HG03175 (cell line): ENCODE data around the gene NFX1.
A peak's percentile ranks its signal among the peaks of the same experiment; 100 is the strongest.
"Not testable (repeated sequence)": the region's sequence is repeated elsewhere in the genome, so short reads cannot be mapped to it uniquely, and the experiment has no call there.

Experiments
- ATAC-seq: cut with Tn5 transposase; IDR thresholded peaks from one replicate; pipeline ENCODE4 v1.9.1; 2021; ENCODE audit warnings: mild to moderate bottlenecking, moderate library complexity; ENCODE audit not compliant: unreplicated experiment

Gene NFX1

GRCh38 chr9:33351547-33351946 lies 61.2 kb downstream of the NFX1 start:
- ATAC-seq, result no peak

- no peak for ATAC-seq
Measured at GRCh38 chr9:33354651-33355211, 64.4 kb downstream of the NFX1 start.

- no peak for ATAC-seq
Measured at GRCh38 chr9:33355933-33356332, 65.6 kb downstream of the NFX1 start.

- not testable (repeated sequence) for ATAC-seq
Measured at GRCh38 chr9:33358641-33359040, 68.3 kb downstream of the NFX1 start.

GRCh38 chr9:33364127-33364526 lies 73.8 kb downstream of the NFX1 start:
- no peak for ATAC-seq

- ATAC-seq, result not testable (repeated sequence)
Measured at GRCh38 chr9:33364814-33365213, 74.5 kb downstream of the NFX1 start.

- no peak for ATAC-seq
Measured at GRCh38 chr9:33366979-33367480, 76.7 kb downstream of the NFX1 start.

- ATAC-seq, result no peak
Measured at GRCh38 chr9:33372900-33373299, 82.6 kb downstream of the NFX1 start.

GRCh38 chr9:33374190-33374589 lies 83.9 kb downstream of the NFX1 start:
- no peak for ATAC-seq

GRCh38 chr9:33374634-33375237 lies 84.4 kb downstream of the NFX1 start:
- peak; percentile 55 for ATAC-seq

GRCh38 chr9:33375238-33375840 lies 85.0 kb downstream of the NFX1 start:
- ATAC-seq, result no peak

GRCh38 chr9:33375841-33376321 lies 85.6 kb downstream of the NFX1 start:
- ATAC-seq, result no peak

GRCh38 chr9:33377089-33377715 lies 86.9 kb downstream of the NFX1 start:
- ATAC-seq, result no peak

- ATAC-seq, result no peak
Measured at GRCh38 chr9:33378121-33378795, 87.9 kb downstream of the NFX1 start.

GRCh38 chr9:33379666-33380389 lies 89.5 kb downstream of the NFX1 start:
- ATAC-seq, result no peak

- ATAC-seq, result no peak
Measured at GRCh38 chr9:33380390-33381094, 90.2 kb downstream of the NFX1 start.

GRCh38 chr9:33381231-33381791 lies 91.0 kb downstream of the NFX1 start:
- ATAC-seq, result no peak

GRCh38 chr9:33382397-33382796 lies 92.1 kb downstream of the NFX1 start:
- ATAC-seq, result not testable (repeated sequence)

GRCh38 chr9:33383396-33383795 lies 93.1 kb downstream of the NFX1 start:
- ATAC-seq, result not testable (repeated sequence)

GRCh38 chr9:33385536-33385935 lies 95.2 kb downstream of the NFX1 start:
- ATAC-seq, result not testable (repeated sequence)
